HepG2 (cell line): Measurements from ENCODE around the gene CTRL. TPM values are rescaled to one million over a fixed set of nuclear protein-coding genes. Genes with fewer than 3 reads are reported as not detected.

Experiments
- ARNT2 ChIP-seq: sonication (generic); formaldehyde crosslinking; IDR thresholded peaks from 2 replicates; pipeline ENCODE4 v1.8.0; 2022; ENCODE audit warnings: mild to moderate bottlenecking, low read depth, missing genetic modification reagents, moderate library complexity
- DNMT1 ChIP-seq: sonication (generic); formaldehyde crosslinking; IDR thresholded peaks from 2 replicates; pipeline ENCODE4 v1.5.1; 2020; ENCODE audit warnings: mild to moderate bottlenecking, missing genetic modification reagents
- DNMT3B ChIP-seq: conservative IDR thresholded peaks from 2 replicates; pipeline ENCODE4 v1.6.1; 2016; ENCODE audit warnings: missing biosample characterization, control low read depth
- KLF11 ChIP-seq: IDR thresholded peaks from 2 replicates; pipeline ENCODE4 v1.6.1; 2016; ENCODE audit warnings: missing compliant biosample characterization
- KLF16 ChIP-seq, 2 experiments: sonication (generic) in 1 of 2; formaldehyde crosslinking in 1 of 2; IDR thresholded peaks; 2 replicates each; pipeline versions ENCODE4 v1.6.1 to v1.8.0; 2016 to 2023; ENCODE audit warnings: missing genetic modification reagents in 2 of 2, missing compliant biosample characterization in 1 of 2
- PCBP2 ChIP-seq: fragments of 200-400 bp; formaldehyde crosslinking; optimal IDR thresholded peaks from 2 replicates; pipeline ENCODE3; 2018; ENCODE audit warnings: low read length, low read depth; ENCODE audit not compliant: poor library complexity, severe bottlenecking
- TGIF2 ChIP-seq: IDR thresholded peaks from 2 replicates; pipeline ENCODE4 v1.6.1; 2016; ENCODE audit warnings: control low read depth, missing compliant biosample characterization
- ZFP41 ChIP-seq: sonication (generic); formaldehyde crosslinking; IDR thresholded peaks from 2 replicates; pipeline ENCODE4 v1.4.0; 2020; ENCODE audit warnings: mild to moderate bottlenecking, missing genetic modification reagents, borderline replicate concordance
- ZNF652 ChIP-seq: IDR thresholded peaks from 2 replicates; pipeline ENCODE4 v1.6.1; 2016; ENCODE audit warnings: low read depth, borderline replicate concordance
- ZNF781 ChIP-seq: sonication (generic); formaldehyde crosslinking; IDR thresholded peaks from 2 replicates; pipeline ENCODE4 v1.5.1; 2020; ENCODE audit warnings: borderline replicate concordance, mild to moderate bottlenecking, missing genetic modification reagents; ENCODE audit errors: not compliant biosample characterization
- ZNF879 ChIP-seq: sonication (generic); formaldehyde crosslinking; IDR thresholded peaks from 2 replicates; pipeline ENCODE4 v1.8.1; 2023; ENCODE audit warnings: missing genetic modification reagents
- polyA plus RNA-seq, 8 experiments: library from polyadenylated mRNA; depleted of rRNA in 3 of 8; stranded (reverse) in 7 of 8; unstranded in 1 of 8; fragments of >200 nt; fragmentation: Illumina TruSeq in 4 of 8; extraction: Trizol in 4 of 8; gene quantifications; 2 replicates each; pipeline versions ENCODE4 v1.2.1 to v1.2.3, GENCODE V29; 2011 to 2016; ENCODE audit warnings: low read depth in 4 of 8, missing spikeins in 1 of 8, mixed read lengths in 1 of 8; ENCODE audit not compliant: insufficient read depth in 1 of 8
- total RNA-seq, 5 experiments: library from RNA; depleted of rRNA; stranded (reverse); fragments of >200 nt; fragmentation: Illumina TruSeq; extraction: Trizol; gene quantifications; 2 replicates each; pipeline ENCODE4 v1.2.3, GENCODE V29; 2016; ENCODE audit warnings: low read depth in 1 of 5
- TF ChIP-seq, protein P1 (sequence below): sonication (generic); formaldehyde crosslinking; conservative IDR thresholded peaks from 2 replicates; pipeline ENCODE4 v1.5.0; 2020; ENCODE audit warnings: missing genetic modification reagents
- TF ChIP-seq, protein P2 (sequence below): sonication (generic); formaldehyde crosslinking; IDR thresholded peaks from 2 replicates; pipeline ENCODE4 v1.5.1; 2020; ENCODE audit warnings: mild to moderate bottlenecking, missing genetic modification reagents
- TF ChIP-seq, protein P3 (sequence below): sonication (generic); formaldehyde crosslinking; IDR thresholded peaks from 2 replicates; pipeline ENCODE4 v1.4.0; 2020; ENCODE audit warnings: low read depth, mild to moderate bottlenecking, missing genetic modification reagents
- TF ChIP-seq, protein P4 (sequence below): IDR thresholded peaks from 2 replicates; pipeline ENCODE4 v1.6.1; 2012; ENCODE audit warnings: low read depth, low read length, improper control_type of control experiment
- TF ChIP-seq, protein P5 (sequence below): sonication (generic); formaldehyde crosslinking; IDR thresholded peaks from 2 replicates; pipeline ENCODE4 v1.9.0; 2021; ENCODE audit warnings: missing genetic modification reagents, borderline replicate concordance
- TF ChIP-seq, protein P6 (sequence below): sonication (generic); formaldehyde crosslinking; IDR thresholded peaks from 2 replicates; pipeline ENCODE4 v1.4.0; 2020; ENCODE audit warnings: missing genetic modification reagents

The CTRL gene
- total and polyA plus RNA-seq, 2 of the 13 experiments (the other 11 are each of a cell fraction or from before 2014, with no cell fraction given): 1.9 to 2.7 TPM

DNA sequence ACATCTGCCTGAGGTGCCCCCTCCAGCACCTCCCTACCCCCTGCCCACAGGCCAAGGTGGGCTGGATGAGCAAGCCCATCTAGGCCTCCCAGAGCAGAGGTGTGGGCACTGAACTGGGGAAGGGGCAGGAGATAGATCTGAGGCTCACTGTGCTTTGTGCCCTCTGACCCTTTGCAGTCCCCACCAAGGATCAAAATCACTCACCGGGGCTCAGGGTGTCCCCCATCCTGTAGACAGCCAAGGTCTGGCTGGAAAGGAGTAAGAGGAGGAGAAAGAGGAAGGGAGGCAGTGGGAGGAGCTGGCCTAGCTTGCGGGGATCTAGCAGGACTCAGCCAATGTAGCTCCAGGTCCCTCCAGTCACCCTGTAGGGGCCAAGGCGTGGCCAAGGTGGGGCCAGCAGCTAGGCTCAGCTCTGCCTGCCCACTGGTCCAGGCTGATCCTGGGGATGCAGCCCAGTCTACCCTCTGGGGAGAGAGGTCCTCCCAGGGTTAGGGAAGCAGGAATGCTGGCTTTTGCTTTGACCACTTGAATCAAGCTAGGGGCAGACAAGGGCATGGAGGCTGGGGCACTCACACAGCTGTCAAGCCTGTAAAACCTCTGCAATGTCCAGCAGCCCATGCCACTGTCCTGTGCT is 35.0 kb upstream of the CTRL start (continued):
- TF ChIP-seq, protein P1, sequence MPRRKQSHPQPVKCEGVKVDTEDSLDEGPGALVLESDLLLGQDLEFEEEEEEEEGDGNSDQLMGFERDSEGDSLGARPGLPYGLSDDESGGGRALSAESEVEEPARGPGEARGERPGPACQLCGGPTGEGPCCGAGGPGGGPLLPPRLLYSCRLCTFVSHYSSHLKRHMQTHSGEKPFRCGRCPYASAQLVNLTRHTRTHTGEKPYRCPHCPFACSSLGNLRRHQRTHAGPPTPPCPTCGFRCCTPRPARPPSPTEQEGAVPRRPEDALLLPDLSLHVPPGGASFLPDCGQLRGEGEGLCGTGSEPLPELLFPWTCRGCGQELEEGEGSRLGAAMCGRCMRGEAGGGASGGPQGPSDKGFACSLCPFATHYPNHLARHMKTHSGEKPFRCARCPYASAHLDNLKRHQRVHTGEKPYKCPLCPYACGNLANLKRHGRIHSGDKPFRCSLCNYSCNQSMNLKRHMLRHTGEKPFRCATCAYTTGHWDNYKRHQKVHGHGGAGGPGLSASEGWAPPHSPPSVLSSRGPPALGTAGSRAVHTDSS (CRISPR knock-in tag): no peak
- TF ChIP-seq KLF11 (CRISPR knock-in tag): 0 out of 2 replicates have a peak, but pooled peaks have one; percentile 5
- TF ChIP-seq ZFP41 (CRISPR knock-in tag): no peak
- TF ChIP-seq, protein P2, sequence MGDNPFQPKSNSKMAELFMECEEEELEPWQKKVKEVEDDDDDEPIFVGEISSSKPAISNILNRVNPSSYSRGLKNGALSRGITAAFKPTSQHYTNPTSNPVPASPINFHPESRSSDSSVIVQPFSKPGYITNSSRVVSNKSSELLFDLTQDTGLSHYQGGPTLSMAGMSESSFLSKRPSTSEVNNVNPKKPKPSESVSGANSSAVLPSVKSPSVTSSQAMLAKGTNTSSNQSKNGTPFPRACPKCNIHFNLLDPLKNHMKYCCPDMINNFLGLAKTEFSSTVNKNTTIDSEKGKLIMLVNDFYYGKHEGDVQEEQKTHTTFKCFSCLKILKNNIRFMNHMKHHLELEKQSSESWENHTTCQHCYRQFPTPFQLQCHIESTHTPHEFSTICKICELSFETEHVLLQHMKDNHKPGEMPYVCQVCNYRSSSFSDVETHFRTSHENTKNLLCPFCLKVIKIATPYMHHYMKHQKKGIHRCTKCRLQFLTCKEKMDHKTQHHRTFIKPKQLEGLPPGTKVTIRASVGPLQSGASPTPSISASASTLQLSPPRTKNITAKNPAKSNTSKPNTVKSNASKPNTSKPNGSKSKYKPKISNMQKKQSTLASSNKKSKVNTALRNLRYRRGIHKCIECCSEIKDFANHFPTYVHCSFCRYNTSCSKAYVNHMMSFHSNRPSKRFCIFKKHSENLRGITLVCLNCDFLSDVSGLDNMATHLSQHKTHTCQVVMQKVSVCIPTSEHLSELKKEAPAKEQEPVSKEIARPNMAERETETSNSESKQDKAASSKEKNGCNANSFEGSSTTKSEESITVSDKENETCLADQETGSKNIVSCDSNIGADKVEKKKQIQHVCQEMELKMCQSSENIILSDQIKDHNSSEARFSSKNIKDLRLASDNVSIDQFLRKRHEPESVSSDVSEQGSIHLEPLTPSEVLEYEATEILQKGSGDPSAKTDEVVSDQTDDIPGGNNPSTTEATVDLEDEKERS (CRISPR knock-in tag): peak; percentile 18; the same call in 1 of the 2 replicates
- 0 out of 2 replicates have a peak, but pooled peaks have one; percentile 46 for TF ChIP-seq TGIF2 (CRISPR knock-in tag)
- TF ChIP-seq, protein P3, sequence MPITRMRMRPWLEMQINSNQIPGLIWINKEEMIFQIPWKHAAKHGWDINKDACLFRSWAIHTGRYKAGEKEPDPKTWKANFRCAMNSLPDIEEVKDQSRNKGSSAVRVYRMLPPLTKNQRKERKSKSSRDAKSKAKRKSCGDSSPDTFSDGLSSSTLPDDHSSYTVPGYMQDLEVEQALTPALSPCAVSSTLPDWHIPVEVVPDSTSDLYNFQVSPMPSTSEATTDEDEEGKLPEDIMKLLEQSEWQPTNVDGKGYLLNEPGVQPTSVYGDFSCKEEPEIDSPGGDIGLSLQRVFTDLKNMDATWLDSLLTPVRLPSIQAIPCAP (CRISPR knock-in tag): no peak; the same call in 1 of the 2 replicates
- TF ChIP-seq DNMT1 (CRISPR knock-in tag): no peak; the same call in 1 of the 2 replicates
- TF ChIP-seq, protein P4, sequence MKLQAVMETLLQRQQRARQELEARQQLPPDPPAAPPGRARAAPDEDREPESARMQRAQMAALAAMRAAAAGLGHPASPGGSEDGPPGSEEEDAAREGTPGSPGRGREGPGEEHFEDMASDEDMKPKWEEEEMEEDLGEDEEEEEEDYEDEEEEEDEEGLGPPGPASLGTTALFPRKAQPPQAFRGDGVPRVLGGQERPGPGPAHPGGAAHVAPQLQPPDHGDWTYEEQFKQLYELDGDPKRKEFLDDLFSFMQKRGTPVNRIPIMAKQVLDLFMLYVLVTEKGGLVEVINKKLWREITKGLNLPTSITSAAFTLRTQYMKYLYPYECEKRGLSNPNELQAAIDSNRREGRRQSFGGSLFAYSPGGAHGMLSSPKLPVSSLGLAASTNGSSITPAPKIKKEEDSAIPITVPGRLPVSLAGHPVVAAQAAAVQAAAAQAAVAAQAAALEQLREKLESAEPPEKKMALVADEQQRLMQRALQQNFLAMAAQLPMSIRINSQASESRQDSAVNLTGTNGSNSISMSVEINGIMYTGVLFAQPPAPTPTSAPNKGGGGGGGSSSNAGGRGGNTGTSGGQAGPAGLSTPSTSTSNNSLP: no peak
- no peak for TF ChIP-seq ZNF879 (CRISPR knock-in tag)
- TF ChIP-seq ZNF781 (CRISPR knock-in tag): peak; percentile 68
- TF ChIP-seq KLF16 (CRISPR knock-in tag; IDR thresholded peaks at IDR 0.05): peak in 1 of 2 experiments; percentile 44; a peak in 1 of 4 replicates
- TF ChIP-seq, protein P5, sequence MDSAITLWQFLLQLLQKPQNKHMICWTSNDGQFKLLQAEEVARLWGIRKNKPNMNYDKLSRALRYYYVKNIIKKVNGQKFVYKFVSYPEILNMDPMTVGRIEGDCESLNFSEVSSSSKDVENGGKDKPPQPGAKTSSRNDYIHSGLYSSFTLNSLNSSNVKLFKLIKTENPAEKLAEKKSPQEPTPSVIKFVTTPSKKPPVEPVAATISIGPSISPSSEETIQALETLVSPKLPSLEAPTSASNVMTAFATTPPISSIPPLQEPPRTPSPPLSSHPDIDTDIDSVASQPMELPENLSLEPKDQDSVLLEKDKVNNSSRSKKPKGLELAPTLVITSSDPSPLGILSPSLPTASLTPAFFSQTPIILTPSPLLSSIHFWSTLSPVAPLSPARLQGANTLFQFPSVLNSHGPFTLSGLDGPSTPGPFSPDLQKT: no peak
- TF ChIP-seq DNMT3B (CRISPR knock-in tag): peak; percentile 36; the same call in 1 of the 2 replicates
- no peak for TF ChIP-seq ARNT2 (CRISPR knock-in tag)
- no peak for TF ChIP-seq ZNF652 (CRISPR knock-in tag)
- no peak for TF ChIP-seq PCBP2
- TF ChIP-seq, protein P6, sequence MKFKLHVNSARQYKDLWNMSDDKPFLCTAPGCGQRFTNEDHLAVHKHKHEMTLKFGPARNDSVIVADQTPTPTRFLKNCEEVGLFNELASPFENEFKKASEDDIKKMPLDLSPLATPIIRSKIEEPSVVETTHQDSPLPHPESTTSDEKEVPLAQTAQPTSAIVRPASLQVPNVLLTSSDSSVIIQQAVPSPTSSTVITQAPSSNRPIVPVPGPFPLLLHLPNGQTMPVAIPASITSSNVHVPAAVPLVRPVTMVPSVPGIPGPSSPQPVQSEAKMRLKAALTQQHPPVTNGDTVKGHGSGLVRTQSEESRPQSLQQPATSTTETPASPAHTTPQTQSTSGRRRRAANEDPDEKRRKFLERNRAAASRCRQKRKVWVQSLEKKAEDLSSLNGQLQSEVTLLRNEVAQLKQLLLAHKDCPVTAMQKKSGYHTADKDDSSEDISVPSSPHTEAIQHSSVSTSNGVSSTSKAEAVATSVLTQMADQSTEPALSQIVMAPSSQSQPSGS (CRISPR knock-in tag): no peak
